GM19099 (cell line): ENCODE data around the gene DENND2A.

Source experiments
- POLR2A ChIP-seq: IDR thresholded peaks from 3 replicates; pipeline ENCODE4 v1.6.1; 2011; ENCODE audit warnings: low read depth; ENCODE audit not compliant: insufficient read length; ENCODE audit errors: extremely low read depth

Gene DENND2A

DNA sequence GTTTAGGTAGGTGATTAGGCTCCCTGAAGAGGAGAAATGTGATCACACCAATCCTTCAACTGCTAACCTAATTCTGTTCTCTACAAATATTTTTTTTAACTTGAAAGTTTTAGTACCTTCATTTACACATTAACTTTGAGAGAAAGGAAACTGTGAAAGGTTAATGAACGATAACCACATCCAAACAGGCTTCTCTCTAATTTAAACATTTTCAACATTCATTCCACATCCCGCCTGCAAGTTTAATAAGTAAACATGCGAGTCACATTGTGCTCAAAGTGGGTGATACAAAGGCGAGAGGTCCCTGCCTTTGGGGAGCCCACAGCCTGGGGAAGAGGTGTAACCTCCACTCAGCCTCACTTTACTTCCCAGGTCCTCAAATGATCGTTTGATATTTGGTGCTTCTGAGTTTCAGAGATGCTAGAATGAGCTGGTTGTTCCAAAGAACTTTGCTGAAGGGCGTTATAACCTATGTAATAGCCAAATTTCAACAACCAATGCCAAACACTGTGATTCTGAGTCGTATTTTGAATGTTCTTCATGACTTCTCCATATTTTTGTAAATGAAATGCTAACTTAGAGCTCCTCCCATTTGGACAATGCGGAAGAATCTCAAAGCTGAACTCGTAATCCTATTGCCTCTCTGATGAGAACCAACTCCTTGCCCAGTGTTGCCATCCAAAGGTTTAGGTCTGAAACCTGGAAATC is 47.5 kb downstream of the DENND2A start:
- peak; percentile 14 for TF ChIP-seq POLR2A

DNA sequence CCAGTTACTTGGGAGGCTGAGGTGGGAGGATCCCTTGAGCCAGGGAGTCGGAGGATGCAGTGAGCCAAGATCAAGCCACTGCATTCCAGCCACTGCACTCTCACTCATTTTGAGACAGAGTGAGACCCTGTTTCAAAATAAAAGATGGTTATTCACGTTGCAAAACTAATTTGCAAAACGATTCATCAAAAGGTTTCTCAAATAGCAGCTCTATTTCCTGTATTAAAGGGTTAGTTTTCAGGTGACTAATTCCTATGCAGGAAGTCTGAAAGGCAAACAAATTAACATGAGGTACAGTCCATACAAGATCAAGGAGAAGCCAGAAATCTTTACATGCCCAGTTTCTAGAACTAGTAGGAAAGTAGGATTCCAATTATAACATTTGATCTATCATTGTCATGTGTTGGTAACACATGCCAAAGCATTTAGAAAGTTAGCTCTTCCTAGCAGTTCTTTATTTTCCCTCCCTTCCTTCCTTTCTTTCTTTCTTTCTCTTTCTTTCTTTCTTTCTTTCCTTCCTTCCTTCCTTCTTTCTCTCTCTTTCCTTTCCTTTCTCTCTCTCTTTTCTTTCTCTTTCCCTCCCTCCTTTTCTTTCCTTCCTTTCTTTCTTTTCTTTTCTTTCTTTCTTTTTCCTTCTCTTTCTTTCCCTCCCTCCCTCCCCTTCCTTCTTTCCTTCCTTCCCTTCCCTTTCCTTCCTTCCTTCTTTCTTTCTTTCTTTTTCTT is 49.3 kb downstream of the DENND2A start:
- no peak for TF ChIP-seq POLR2A

DNA sequence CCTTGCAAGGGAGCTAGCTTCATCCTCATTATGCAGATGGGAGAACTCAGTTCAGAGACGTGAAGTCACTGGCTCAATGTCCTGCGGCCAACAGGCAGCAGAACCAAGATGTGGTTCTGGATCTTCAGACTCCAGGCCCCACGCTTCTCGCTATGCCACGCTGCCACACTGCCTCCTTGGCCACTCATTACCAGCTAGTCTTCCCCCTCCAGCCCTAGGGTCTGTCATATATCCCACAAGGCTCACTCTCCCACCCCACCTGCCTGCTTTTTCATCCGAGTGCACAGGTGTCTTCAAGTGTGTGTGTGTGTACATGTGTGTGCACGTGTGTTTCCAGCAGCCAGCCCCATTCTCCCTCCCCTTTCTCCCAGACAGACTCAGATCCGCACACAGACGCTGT is 53.4 kb downstream of the DENND2A start:
- no peak for TF ChIP-seq POLR2A

DNA sequence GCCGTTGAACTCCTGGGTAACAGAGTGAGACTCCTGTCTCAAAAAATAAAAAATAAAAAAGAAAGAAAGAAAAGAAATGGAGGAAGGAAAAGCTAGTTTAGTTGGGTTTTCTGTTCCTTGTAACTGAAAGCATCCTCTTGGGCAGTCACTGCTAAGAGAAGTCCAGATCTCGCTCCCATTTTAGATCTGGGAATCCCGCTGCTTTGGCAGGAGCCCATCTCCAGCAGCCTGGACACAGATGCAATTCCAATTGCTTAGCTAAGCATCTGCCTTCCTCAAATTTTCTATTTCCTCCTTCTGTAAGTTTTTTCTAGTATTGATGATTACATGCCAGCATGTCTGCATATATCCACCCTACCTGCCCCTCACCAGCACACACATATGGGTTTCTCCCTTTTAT is 54.1 kb downstream of the DENND2A start:
- TF ChIP-seq POLR2A, result no peak

DNA sequence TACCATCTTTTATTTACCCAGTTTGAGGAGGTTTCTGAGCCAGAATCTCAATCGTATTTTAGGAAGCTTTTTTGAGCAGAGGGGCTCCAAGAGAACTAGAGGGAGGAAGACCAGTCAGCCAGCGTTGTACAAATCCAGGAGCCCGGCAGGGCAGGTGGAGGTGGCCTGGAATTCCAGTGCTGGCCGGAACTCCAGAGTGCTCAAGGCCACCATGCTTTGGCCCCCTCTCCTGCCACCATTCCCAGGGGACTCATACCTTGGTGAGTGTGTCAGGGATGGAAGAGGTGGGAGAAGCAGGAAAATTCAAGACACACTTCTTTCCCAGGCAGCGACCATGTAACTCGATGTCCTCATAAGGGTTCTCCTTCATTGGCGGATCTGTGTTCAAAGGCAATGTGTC is 55.3 kb downstream of the DENND2A start:
- no peak for TF ChIP-seq POLR2A

DNA sequence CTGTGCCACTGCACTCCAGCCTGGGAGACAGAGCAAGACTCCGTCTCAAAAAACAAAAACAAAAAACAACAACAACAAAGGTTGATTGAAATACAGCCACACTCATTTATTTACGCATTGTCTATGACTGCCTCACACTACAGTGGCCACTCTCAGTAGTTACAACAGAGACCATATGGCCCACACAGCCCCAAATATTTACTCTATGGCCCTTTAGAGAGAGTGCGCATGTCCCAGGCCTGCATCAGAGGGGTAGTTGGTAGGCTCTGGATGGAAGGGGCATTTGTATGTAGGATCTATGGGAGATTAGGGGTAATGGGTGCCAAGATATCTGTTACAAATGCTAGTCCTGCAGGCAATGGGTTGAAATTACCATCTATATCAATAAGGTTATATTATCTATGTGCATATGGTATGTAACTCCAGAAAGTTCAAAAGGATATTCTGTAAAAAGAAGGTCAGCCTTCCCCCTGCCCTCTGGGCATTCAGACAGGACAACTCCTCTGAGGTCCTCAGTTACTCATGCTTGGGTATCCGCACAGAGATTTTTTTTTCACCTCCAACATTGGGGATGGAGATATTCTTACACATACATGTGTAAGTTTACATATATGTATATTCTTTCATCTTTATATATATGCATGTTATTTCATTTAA is 56.3 kb downstream of the DENND2A start:
- TF ChIP-seq POLR2A, result no peak

DNA sequence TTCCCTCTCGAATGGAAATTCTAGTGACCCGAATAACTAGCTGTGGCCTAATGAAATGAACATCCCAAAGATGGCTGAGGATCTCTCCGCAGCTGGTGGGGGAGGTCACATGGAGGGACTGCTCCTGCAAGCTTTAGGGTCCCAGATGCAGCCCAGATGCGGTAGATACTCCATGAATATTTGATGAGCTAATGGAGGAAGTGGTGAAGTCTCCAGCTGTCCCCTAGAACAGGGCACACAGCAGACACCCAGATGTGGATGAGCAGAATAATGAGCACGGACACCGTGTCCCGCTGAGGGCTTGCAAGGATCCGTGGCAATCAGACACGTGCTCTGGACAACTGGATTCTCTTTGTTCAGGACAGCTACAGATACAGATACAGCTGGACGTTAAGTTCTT is 59.2 kb downstream of the DENND2A start:
- TF ChIP-seq POLR2A, result no peak

DNA sequence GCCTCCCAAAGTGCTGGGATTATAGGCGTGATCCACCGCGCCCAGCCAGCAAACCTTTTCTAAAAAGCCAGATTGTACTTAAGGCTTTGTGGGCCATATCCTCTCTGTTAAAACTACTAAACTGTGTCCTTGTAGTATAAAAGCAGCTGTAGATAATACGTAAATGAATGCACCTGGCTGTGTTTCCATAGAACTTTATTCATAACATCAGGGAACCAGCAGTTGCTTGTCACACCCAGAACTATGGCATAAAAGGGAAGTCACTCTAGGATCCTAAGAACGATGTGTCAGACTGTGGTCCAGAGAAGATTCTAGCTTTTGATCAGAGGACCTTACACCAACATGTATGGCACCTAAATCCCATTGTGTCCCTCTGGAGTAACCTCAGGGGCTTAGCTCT is 63.0 kb downstream of the DENND2A start:
- TF ChIP-seq POLR2A, result no peak

DNA sequence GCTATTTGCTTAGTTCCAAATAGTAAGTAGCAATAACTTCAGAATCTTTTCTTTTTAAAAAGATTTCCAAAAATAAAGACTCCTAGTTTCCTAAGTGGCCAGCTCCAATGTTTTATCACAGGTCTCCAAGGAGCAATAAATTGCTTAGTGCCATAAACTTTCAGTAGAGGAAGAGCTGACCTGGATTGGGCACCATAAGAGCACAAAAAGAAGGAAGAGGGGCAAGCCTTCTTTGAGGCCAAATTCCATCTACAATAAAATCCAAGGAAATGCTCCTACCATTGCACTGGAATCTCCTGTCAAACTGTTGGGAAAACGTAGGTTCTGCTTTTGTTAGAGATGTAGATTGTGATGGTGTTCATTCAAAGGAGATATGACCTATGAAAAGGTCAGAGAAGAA is 64.0 kb downstream of the DENND2A start:
- TF ChIP-seq POLR2A, result no peak

DNA sequence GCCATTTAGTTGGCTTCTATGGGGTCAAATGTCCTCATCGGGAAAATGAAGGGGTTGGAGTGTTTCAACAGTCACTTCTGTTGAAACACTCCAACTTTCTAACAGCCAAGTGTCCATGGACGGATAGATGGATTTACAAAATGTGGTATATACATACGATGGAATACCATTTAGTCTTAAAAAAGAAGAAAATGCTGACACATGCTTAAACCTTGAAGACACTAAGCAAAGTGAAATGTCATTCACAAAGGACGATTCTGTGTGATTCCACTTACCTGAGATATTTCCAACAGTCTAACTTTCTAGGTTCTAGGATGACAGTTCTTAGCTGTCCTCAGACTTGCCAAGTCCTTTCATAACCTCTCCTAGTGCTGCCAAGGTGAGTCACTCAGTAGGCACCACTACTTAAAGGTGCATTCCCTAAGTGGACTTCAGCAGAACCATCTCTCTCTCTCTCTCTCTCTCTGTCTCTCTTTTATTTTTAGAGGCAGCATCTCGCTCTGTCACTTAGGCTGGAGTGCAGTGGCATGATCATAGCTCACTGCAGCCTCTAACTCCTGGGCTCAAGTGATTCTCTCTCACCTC is 69.0 kb downstream of the DENND2A start:
- no peak for TF ChIP-seq POLR2A

DNA sequence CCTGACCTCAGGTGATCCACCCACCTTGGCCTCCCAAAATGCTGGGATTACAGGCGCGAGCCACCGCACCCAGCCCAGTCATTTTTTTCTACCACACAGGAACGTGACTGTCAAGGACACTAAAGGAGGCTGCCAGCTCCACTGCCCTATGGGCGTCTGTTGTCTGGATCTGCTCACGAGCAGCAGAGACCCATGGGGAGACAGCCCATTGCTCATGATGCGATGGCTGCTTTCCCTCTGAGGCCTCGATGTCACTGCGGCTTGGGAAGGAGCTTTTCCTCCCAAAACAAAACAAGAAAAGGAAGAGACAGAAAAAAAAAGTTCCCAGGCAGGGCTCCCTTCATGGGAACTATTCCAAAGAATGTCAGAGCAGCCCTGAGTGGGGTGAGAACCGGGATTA is 70.5 kb downstream of the DENND2A start:
- no peak for TF ChIP-seq POLR2A

DNA sequence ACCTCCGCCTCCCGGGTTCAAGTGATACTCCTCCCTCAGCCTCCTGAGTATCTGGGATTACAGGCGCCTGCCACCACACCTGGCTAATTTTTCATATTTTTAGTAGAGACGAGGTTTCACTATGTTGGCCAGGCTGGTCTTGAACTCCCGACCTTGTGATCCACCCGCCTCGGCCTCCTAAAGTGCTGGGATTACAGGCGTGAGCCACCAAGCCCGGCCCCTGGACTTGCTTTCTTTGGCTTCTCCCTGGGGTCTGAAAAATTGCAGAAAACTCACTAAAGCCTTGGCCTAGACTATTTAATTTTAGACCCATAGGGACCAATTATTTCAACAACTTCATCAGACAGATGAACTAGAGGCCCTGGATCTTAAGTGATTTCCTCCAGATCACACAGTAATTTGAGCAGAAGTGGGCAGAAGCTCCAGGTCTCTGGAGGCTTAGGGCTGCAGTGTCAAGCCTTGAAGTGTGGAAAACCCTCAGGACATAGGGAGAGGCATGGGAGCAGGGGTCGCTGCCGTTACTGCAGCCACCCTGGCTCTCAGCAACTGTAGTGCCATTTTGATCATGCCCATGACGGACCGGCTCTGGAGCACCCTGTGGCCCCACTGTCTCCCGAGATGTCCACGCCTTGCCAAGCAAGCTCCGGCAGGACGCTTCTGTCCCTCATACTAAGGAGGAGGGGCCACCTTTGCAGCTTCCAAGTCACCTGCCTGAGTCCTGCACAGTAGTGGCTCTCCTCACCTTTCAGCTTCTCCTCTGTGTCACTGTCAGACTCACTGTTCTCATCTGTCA is 72.4 kb downstream of the DENND2A start:
- no peak for TF ChIP-seq POLR2A

DNA sequence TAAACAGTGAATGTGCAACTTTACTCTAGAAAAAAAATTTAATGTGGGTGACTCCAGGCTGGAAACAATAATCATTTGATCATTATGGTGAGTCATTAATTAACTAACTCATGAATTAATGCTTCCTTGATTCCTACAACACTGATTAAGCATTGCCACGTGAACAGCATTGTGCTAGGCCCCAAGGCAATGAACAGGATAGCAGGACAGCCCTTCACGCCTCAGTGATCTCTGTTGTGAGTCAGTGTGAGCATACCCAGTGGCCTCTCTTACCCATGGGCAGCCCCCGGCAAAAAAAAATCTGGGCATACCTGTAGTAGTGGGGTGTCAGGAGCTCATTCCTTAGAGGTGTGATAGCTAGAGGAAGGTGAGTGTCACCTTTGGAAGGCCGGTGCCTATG is 76.0 kb downstream of the DENND2A start:
- no peak for TF ChIP-seq POLR2A

DNA sequence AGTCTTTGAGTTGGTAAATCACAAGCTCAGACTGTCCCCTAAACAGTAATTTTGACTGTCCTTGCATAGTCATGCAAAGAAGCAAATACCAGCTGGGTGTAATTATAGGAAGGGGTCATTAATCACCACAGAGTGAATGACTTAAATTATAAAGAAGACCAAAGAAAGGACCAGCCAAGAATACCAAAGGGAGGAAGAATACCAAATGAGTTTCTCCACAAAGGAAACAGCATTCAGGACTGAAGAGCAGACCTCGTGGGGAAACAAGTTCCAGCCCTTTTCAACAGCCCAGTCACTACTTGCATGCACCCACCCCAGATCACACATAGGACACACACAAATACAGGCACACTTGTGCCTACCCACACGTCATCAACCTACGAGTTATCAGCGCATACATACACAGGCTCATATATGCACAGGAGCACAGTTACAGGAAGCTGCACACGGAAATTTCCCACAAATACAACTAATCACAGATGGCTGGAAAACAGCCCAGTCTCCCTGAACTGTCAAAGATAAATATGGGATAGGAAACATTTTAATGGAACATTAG is 77.6 kb downstream of the DENND2A start:
- no peak for TF ChIP-seq POLR2A

DNA sequence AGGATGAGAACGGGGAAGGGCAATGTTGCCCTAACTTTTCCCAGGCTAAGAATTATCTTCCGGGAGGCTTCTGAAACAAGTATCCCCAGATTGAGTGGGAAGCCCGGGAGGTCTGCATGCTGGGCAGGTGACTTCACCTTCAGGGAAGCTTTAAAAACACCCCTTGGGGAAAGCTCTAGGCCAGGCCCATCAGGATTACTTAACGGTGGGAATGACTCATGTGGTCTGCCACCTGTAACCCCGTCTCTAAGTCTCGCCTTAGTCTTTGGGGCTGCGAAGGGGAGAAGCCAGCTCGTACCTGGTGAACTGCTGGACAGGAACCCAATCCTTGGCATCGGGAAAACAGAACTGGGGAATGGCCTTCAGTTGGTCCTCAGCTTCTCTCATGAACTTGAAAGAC is 81.2 kb downstream of the DENND2A start:
- TF ChIP-seq POLR2A, result no peak
